Loucy (cell line): ENCODE results near the gene EP300.

Experiments
- EZH2phosphoT487 ChIP-seq: fragments of 200-600 bp; IDR thresholded peaks from 2 replicates; pipeline ENCODE4 v1.6.1; 2018; ENCODE audit warnings: antibody characterized with exemption, mild to moderate bottlenecking, moderate library complexity, borderline replicate concordance
- TF ChIP-seq, protein P1 (sequence below): fragments of 200-600 bp; sonication (generic); conservative IDR thresholded peaks from 2 replicates; pipeline ENCODE4 v1.5.1; 2014; ENCODE audit warnings: mild to moderate bottlenecking, antibody characterized with exemption, low read length

DNA sequence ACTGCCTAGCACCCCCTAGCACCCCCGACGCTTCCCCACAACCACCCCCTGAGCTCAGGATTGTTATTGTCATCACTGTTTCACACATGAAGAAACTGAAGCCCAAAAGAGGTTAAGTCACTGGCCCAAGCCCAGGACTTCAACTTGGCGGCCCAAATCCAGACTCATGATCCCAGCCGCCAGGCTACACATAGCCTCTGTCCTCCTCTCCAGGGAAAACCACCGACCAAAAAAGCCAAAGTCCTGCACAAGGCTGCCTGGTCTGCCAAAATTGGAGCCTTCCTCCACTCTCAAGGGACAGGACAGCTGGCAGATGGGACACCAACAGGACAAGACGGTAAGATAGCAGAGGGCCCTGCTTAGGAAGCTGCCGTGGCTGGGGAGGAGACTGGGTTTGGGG, 123.5 kb downstream of the EP300 start:
- TF ChIP-seq, protein P1, sequence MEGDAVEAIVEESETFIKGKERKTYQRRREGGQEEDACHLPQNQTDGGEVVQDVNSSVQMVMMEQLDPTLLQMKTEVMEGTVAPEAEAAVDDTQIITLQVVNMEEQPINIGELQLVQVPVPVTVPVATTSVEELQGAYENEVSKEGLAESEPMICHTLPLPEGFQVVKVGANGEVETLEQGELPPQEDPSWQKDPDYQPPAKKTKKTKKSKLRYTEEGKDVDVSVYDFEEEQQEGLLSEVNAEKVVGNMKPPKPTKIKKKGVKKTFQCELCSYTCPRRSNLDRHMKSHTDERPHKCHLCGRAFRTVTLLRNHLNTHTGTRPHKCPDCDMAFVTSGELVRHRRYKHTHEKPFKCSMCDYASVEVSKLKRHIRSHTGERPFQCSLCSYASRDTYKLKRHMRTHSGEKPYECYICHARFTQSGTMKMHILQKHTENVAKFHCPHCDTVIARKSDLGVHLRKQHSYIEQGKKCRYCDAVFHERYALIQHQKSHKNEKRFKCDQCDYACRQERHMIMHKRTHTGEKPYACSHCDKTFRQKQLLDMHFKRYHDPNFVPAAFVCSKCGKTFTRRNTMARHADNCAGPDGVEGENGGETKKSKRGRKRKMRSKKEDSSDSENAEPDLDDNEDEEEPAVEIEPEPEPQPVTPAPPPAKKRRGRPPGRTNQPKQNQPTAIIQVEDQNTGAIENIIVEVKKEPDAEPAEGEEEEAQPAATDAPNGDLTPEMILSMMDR, result no peak
- TF ChIP-seq EZH2phosphoT487, result no peak
